Stimulated activated effector memory CD8-positive, alpha-beta T cell treated with anti-CD3 and anti-CD28 coated beads, Interleukin-12 subunit alpha, Interleukin-12 subunit beta, amount 100 ng/mL, for 72 hours (primary cell): Measurements from ENCODE around the gene E2F3.
A peak's percentile ranks its signal among the peaks of the same experiment; 100 is the strongest.

Experiments used
- ATAC-seq: fragments of 150-1000 bp; cut with Tn5 transposase; 2 replicates; pipeline ENCODE4 v1.10.0; 2021
- DNase-seq, 2 donors: peaks; one replicate each; pipeline ENCODE4 v3.0.0; 2021 to 2022; ENCODE audit warnings: low spot score in 2 of 2
- H3K27ac Mint-ChIP-seq: one replicate; pipeline ENCODE4 v1.8.0; 2022; ENCODE audit warnings: mild to moderate bottlenecking, mixed read lengths
- H3K36me3 Mint-ChIP-seq: one replicate; pipeline ENCODE4 v1.8.0; 2022; ENCODE audit warnings: mild to moderate bottlenecking, mixed read lengths
- H3K4me1 Mint-ChIP-seq: one replicate; pipeline ENCODE4 v1.8.0; 2022; ENCODE audit warnings: mixed read lengths
- H3K4me3 Mint-ChIP-seq: one replicate; pipeline ENCODE4 v1.8.0; 2022; ENCODE audit warnings: mild to moderate bottlenecking, mixed read lengths
- H3K9me3 Mint-ChIP-seq: one replicate; pipeline ENCODE4 v1.8.0; 2022; ENCODE audit warnings: mixed read lengths

The E2F3 gene

GRCh38 chr6:20411953-20412681, 10.4 kb downstream of the E2F3 start:
- peaks cover 27% of the 10 kb centered on the region for H3K36me3 Mint-ChIP-seq
- no peaks in the 10 kb centered on the region for H3K9me3 Mint-ChIP-seq
- ATAC-seq (no peak), DNase-seq (no peak)
- peak overlapping the region; percentile 64 for H3K27ac Mint-ChIP-seq
- H3K4me3 Mint-ChIP-seq = no peak overlapping the region
- H3K4me1 Mint-ChIP-seq = peaks cover 78% of the 10 kb centered on the region

DNA sequence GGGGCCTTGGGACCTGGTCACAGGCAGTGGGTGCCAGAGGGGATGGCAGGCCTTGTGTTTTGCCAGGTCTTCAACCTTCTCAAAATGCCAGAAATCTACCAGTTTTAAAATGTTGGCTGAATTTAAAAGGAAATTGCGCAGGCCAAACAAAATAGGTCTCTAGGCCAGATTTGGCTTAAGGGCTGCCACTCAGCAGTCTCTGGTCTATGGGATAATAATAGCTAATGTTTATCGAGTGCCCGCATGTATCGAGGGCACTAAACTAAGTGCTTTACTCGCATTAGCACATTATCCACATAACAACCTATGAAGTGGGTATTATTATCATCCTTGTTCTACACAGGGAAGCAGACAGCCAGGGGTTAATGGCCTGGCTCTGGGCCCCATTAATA, 11.0 kb downstream of the E2F3 start:
- no peak for DNase-seq
- peaks cover 21% of the 10 kb centered on the region for H3K36me3 Mint-ChIP-seq
- H3K4me3 Mint-ChIP-seq = no peak overlapping the region
- H3K9me3 Mint-ChIP-seq = no peaks in the 10 kb centered on the region
- H3K27ac Mint-ChIP-seq = peak overlapping the region; percentile 64
- H3K4me1 Mint-ChIP-seq = peaks cover 74% of the 10 kb centered on the region
- ATAC-seq = no peak

DNA sequence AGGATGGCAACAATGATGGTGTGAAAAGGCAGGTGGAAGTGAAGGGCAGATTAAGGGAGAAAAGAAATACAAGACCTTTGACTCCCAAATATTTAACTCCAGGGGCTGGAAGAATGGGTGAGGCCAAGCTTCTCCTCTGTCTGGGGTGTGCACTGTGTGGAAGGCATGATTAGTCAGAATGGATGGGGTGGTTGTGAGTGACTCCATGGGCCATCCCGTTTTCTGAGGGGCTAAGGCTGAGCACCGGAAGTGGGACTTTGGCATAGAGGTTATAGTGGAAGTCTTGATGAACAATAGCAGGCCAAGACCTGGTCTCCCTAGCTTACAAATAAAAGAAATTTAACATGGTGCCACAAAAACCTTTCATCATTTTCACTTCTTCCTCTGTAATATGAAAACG, 12.1 kb downstream of the E2F3 start:
- Mint-ChIP-seq H3K4me3 (no peak overlapping the region), H3K27ac (no peak overlapping the region), H3K9me3 (no peaks in the 10 kb centered on the region), H3K4me1 (peaks cover 78% of the 10 kb centered on the region), H3K36me3 (peaks cover 18% of the 10 kb centered on the region)
- ATAC-seq (no peak), DNase-seq (no peak)

- H3K9me3 Mint-ChIP-seq = no peaks in the 10 kb centered on the region
- H3K4me3 Mint-ChIP-seq = no peak overlapping the region
- H3K4me1 Mint-ChIP-seq = peaks cover 69% of the 10 kb centered on the region
- ATAC-seq = no peak
- H3K36me3 Mint-ChIP-seq = peaks cover 14% of the 10 kb centered on the region
- no peak for DNase-seq
- no peak overlapping the region for H3K27ac Mint-ChIP-seq
Measured at GRCh38 chr6:20414711-20415110, 13.0 kb downstream of the E2F3 start.

DNA sequence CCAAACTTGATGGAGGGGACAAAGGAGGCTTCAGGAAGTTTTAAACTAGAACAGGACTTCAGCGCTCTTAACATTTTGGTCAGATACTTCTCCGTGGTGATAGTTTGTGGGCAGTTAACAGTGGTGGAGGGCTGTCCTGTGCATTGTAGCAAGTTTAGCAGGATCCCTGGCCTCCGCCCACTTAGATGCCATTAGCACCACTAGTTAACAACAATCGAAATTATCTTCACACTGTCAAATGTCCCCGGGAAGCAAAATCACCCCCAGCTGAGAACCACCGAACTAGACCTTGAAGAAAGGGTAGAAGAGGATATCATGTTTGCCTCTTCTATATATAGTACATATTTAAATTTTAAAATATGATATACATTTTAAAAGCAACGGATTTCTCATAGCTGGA, 13.6 kb downstream of the E2F3 start:
- DNase-seq (no peak), ATAC-seq (no peak)
- peaks cover 63% of the 10 kb centered on the region for H3K4me1 Mint-ChIP-seq
- peaks cover 9% of the 10 kb centered on the region for H3K36me3 Mint-ChIP-seq
- no peak overlapping the region for H3K4me3 Mint-ChIP-seq
- H3K9me3 Mint-ChIP-seq = no peaks in the 10 kb centered on the region
- no peak overlapping the region for H3K27ac Mint-ChIP-seq

DNA sequence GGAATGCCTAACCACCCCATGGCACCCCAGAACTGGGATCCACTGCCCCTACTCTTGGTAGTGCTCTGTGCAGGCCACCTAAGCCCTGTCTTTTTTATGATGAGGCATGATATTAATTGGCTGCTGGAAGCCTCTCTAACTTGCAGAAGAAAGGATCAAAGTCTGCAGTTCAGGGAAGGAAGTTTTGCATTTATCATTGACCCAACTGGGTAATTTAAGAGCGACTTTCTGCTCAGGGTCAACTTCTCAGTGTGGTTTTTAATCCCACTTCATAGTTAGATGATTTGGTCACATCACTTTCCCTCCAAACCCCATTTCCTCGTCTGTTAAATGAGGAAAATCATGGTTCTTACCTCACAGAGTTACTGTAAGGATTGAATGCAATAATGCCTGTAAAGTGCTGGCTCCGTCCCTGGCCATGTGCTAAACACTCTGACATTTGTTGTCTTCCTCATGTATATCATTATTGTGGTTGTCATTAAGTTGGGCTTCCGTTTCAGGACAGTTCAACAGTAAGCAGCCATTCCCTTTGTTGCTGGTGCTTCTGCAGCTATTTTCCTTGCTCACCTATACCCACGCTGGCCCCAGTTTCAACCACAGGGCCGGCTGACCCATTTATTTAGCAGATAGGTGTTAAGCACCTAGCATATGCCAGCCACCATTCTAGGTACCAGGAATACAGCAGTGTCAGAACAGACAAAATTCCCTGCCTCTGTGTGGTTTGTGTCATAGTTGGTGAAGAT, 14.2 kb downstream of the E2F3 start:
- Mint-ChIP-seq H3K4me1 (peaks cover 65% of the 10 kb centered on the region), H3K27ac (peak overlapping the region; percentile 68), H3K36me3 (peaks cover 9% of the 10 kb centered on the region), H3K4me3 (peak overlapping the region; percentile 16), H3K9me3 (no peaks in the 10 kb centered on the region)
- ATAC-seq (peak; percentile 56), DNase-seq (no peak)

DNA sequence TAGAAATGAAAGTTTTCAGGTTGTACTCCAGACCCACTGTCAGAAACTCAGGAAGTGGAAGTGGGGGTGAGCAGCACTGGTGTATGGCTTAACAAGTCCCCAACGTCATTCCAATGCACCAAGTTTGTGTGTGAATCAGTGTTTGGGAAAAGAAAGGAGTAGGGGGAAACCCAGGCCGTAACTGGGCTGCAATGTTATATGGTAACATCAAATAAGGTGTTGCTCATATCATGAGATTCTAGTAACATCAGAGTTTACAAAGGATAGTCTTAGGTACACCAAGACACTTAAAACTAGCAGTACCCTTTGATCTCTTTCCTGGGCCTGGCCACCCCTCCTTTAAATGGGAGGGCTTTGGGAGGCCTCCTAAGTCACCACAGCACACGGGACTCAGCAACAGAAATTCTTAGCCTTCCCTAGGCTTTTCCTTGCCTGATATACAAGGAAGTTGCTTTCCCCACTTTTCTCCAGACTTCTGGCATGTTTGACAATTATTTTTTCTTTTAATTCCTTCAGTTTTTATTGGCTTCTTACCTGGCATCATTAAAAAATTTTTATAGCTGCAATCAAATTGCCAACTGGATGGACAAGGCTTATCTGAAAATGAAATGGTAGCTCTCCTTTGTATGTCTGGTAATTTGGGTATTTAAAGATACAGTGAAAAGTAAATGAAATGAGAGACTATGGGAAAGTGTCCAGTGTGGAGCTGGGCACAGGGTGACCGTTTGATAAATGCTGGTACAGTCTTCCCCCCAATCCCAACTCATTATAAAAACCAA, 15.1 kb downstream of the E2F3 start:
- peaks cover 8% of the 10 kb centered on the region for H3K36me3 Mint-ChIP-seq
- H3K9me3 Mint-ChIP-seq = no peaks in the 10 kb centered on the region
- H3K4me1 Mint-ChIP-seq = peaks cover 60% of the 10 kb centered on the region
- DNase-seq = no peak
- H3K4me3 Mint-ChIP-seq = peak overlapping the region; percentile 16
- no peak for ATAC-seq
- peak overlapping the region; percentile 68 for H3K27ac Mint-ChIP-seq

DNA sequence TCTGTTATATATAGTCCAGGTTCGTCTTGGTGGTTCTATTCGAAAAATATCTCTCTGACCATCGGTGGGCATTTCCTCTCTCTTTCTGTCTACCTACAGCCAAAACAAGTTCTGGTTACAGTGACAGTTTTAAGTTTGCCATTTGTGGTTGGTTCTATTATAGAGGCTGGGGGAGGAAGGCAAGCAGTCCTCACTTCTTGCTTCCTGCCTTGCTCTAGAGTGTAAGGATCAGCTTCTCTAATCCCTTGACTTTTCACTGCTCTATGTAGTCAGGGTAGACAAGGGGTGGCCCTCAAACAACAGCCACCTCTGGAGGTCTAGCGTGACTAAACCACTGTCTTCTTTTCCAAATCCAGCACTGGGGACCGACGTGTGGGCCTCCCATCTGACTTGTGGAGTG, 16.1 kb downstream of the E2F3 start:
- Mint-ChIP-seq H3K4me3 (no peak overlapping the region), H3K36me3 (no peaks in the 10 kb centered on the region), H3K27ac (no peak overlapping the region), H3K4me1 (peaks cover 60% of the 10 kb centered on the region), H3K9me3 (no peaks in the 10 kb centered on the region)
- DNase-seq = no peak
- no peak for ATAC-seq

- peaks cover 35% of the 10 kb centered on the region for H3K4me1 Mint-ChIP-seq
- H3K9me3 Mint-ChIP-seq = no peaks in the 10 kb centered on the region
- DNase-seq = no peak
- H3K4me3 Mint-ChIP-seq = no peak overlapping the region
- peaks cover 5% of the 10 kb centered on the region for H3K36me3 Mint-ChIP-seq
- no peak overlapping the region for H3K27ac Mint-ChIP-seq
- ATAC-seq = no peak
Measured at GRCh38 chr6:20426177-20427082, 24.8 kb downstream of the E2F3 start.

DNA sequence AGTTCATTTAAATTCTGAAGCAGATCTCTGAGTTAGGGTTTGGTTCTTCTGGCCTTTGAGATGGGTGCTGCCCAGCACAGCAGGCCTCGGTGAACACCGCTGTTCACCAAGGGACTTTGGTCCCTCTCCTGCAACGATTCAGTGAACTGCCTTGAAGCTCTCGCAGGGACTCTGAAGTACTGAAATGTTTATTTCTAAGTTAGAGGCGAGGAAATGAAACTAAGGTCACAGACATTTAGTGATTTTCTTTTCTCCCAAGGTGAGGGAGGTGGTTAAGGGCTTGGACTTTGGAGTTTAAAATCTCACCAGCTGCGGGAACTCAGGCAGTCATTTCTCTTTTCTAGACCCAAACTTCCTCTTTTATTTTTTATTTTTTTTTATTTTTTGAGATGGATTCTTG, 26.2 kb downstream of the E2F3 start:
- no peak for DNase-seq
- Mint-ChIP-seq H3K4me1 (peaks cover 37% of the 10 kb centered on the region), H3K36me3 (peaks cover 10% of the 10 kb centered on the region), H3K9me3 (no peaks in the 10 kb centered on the region), H3K27ac (no peak overlapping the region), H3K4me3 (no peak overlapping the region)
- no peak for ATAC-seq

GRCh38 chr6:20432692-20433091, 31.0 kb downstream of the E2F3 start:
- Mint-ChIP-seq H3K4me3 (no peak overlapping the region), H3K4me1 (peaks cover 24% of the 10 kb centered on the region), H3K27ac (no peak overlapping the region), H3K9me3 (no peaks in the 10 kb centered on the region), H3K36me3 (peaks cover 15% of the 10 kb centered on the region)
- DNase-seq = no peak
- no peak for ATAC-seq

DNA sequence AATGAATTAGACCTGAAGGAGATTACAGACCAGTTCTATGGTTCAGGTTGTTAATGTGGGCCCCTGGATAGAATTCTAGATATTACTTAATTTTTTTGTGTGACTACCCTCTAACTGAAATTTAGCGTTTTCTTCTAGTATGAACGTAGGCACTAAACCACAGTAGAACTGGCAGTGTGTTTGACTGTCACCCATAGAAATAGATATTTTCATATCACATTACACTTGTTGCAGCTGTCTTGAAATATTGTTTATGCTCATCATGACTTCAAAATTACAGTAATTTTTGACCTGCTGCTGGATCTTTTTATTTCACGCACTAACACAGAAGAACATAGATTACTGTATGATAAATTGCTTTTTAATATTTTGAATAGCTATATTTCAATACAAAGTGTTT, 31.6 kb downstream of the E2F3 start:
- no peak for ATAC-seq
- no peak overlapping the region for H3K4me3 Mint-ChIP-seq
- no peak overlapping the region for H3K27ac Mint-ChIP-seq
- H3K36me3 Mint-ChIP-seq = peaks cover 15% of the 10 kb centered on the region
- no peaks in the 10 kb centered on the region for H3K9me3 Mint-ChIP-seq
- no peak for DNase-seq
- H3K4me1 Mint-ChIP-seq = peaks cover 24% of the 10 kb centered on the region

DNA sequence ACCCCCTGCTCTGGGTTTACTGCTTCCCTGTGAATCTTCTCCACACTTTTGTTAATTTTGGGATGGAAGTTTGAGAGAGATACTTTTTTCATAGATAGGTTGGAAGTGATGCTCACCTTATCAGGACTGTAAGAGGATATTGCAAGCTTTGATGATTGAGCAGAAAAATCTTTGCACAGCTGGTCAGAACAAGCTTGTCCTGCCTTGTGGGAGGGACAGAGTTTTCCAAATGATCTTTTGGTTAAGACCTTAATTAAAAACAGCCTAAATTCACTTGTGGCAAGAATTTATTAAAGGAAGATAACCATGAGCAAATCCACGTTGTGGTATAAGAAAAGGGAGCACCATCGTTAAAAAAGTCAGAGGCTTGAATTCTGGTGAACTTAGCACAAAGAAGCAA, 32.2 kb downstream of the E2F3 start:
- no peak overlapping the region for H3K4me3 Mint-ChIP-seq
- H3K4me1 Mint-ChIP-seq = peaks cover 24% of the 10 kb centered on the region
- H3K27ac Mint-ChIP-seq = no peak overlapping the region
- DNase-seq = no peak
- H3K36me3 Mint-ChIP-seq = peaks cover 15% of the 10 kb centered on the region
- ATAC-seq = no peak
- no peaks in the 10 kb centered on the region for H3K9me3 Mint-ChIP-seq

DNA sequence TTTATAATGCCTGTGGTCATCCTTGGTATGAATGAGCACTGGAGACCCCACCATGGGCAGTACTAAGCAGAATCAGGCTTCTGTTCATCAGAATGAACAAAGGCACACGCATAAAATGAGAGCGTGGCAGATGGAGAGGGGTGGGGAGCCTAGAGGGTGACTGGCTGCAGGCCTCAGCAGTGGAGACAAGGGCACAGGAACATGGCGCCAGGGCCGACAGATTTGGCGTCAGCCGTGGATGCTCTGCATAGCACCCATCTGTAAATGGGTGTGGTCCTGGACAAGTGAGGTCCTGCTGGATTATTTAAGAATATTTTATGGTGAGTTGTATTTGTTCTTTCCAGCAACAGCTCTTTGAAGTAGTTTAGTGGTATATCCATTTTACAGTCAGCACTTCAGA, 33.1 kb downstream of the E2F3 start:
- Mint-ChIP-seq H3K4me3 (no peak overlapping the region), H3K27ac (peak overlapping the region; percentile 51), H3K9me3 (no peaks in the 10 kb centered on the region), H3K4me1 (peaks cover 24% of the 10 kb centered on the region), H3K36me3 (peaks cover 19% of the 10 kb centered on the region)
- DNase-seq (no peak), ATAC-seq (no peak)

DNA sequence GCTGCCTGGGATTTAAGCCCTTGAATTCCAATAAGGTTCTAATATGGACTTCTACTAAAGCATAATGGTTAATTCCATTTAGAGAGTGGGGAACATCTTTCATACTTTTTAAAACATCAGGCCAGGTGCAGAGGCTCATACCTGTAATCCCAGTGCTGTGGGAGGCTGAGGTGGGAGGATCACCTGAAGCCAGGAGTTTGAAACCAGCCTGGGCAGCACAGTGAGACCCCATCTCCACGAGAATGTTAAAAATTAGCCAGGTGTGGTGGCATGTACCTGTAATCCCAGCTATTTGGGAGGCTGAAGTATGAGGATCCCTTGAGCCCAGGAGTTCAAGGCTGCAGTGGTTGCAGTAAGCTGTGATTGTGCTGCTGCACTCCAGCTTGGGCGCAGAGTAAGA, 35.0 kb downstream of the E2F3 start:
- H3K36me3 Mint-ChIP-seq = peaks cover 27% of the 10 kb centered on the region
- ATAC-seq (no peak), DNase-seq (no peak)
- no peak overlapping the region for H3K4me3 Mint-ChIP-seq
- no peak overlapping the region for H3K27ac Mint-ChIP-seq
- peaks cover 24% of the 10 kb centered on the region for H3K4me1 Mint-ChIP-seq
- no peaks in the 10 kb centered on the region for H3K9me3 Mint-ChIP-seq
